GM19239 (cell line): ENCODE results near the gene PRPF6.
A peak's percentile ranks its signal among the peaks of the same experiment; 100 is the strongest.

ENCODE experiments used
- DNase-seq: peaks from one replicate; pipeline ENCODE4 v3.0.0; 2011; ENCODE audit warnings: low spot score; ENCODE audit not compliant: insufficient read length
- FAIRE-seq: peaks from 2 replicates; lab custom pipeline; 2011; peaks lifted over from hg19 to GRCh38; lab: Jason Lieb, UNC

The PRPF6 gene

GRCh38 chr20:64030371-64031134 lies 49.6 kb downstream of the PRPF6 start:
- FAIRE-seq = no peak
- DNase-seq = no peak

- FAIRE-seq (no peak), DNase-seq (no peak)
Measured at GRCh38 chr20:64031822-64032314, 50.9 kb downstream of the PRPF6 start.

GRCh38 chr20:64032706-64033624 lies 52.0 kb downstream of the PRPF6 start:
- DNase-seq (no peak), FAIRE-seq (no peak)

GRCh38 chr20:64033981-64034493 lies 53.1 kb downstream of the PRPF6 start:
- DNase-seq (no peak), FAIRE-seq (no peak)

GRCh38 chr20:64035066-64035932 lies 54.4 kb downstream of the PRPF6 start:
- no peak for FAIRE-seq
- DNase-seq = no peak

- FAIRE-seq = no peak
- no peak for DNase-seq
Measured at GRCh38 chr20:64035933-64036345, 55.0 kb downstream of the PRPF6 start, which contains the start of gene C20orf204. TSS of gene C20orf204 (plus strand) at chr20:64036182. CDS start at chr20:64036324, 142 bp downstream.

- DNase-seq (no peak), FAIRE-seq (no peak)
Measured at GRCh38 chr20:64036346-64037198, 55.6 kb downstream of the PRPF6 start.

GRCh38 chr20:64037199-64037497 lies 56.2 kb downstream of the PRPF6 start:
- DNase-seq (no peak), FAIRE-seq (no peak)

- DNase-seq = no peak
- FAIRE-seq = no peak
Measured at GRCh38 chr20:64037498-64038213, 56.7 kb downstream of the PRPF6 start.

GRCh38 chr20:64038224-64038564 lies 57.3 kb downstream of the PRPF6 start:
- no peak for DNase-seq
- FAIRE-seq = no peak

GRCh38 chr20:64038565-64039292 lies 57.8 kb downstream of the PRPF6 start:
- FAIRE-seq (no peak), DNase-seq (peak; percentile 92)

- DNase-seq = no peak
- FAIRE-seq = no peak
Measured at GRCh38 chr20:64039293-64040160, 58.6 kb downstream of the PRPF6 start.

- FAIRE-seq = no peak
Measured at GRCh38 chr20:64040231-64041039, 59.5 kb downstream of the PRPF6 start.

GRCh38 chr20:64041040-64041780 lies 60.3 kb downstream of the PRPF6 start:
- FAIRE-seq = no peak
- DNase-seq = no peak

More at GRCh38 chr20:64040231-64041039, 59.5 kb downstream of the PRPF6 start:
- DNase-seq = no peak

- DNase-seq = no peak
- no peak for FAIRE-seq
Measured at GRCh38 chr20:64041781-64042053, 60.8 kb downstream of the PRPF6 start.
